GM23248 (cell line): ENCODE measurements around the gene PCDHB9. TPM values are rescaled to one million over a fixed set of nuclear protein-coding genes. Genes with fewer than 3 reads are reported as not detected.
A peak's percentile ranks its signal among the peaks of the same experiment; 100 is the strongest.
"Not testable (repeated sequence)": the region's sequence is repeated elsewhere in the genome, so short reads cannot be mapped to it uniquely, and the experiment has no call there.

Experiments
- DNase-seq: peaks from one replicate; pipeline ENCODE4 v3.0.0-alpha.2; 2015
- H2AFZ ChIP-seq: fragments of 200-600 bp; sonication (generic); 2 replicates; pipeline ENCODE4 v1.6.1; 2016; ENCODE audit warnings: antibody characterized with exemption
- H3F3A ChIP-seq: fragments of 200-600 bp; sonication (generic); 2 replicates; pipeline ENCODE4 v1.6.1; 2016; ENCODE audit warnings: mild to moderate bottlenecking, antibody characterized with exemption, mixed run types; ENCODE audit not compliant: insufficient read depth
- H3K27ac ChIP-seq: fragments of 200-600 bp; sonication (generic); 2 replicates; pipeline ENCODE4 v1.5.1; 2016; ENCODE audit warnings: mild to moderate bottlenecking
- H3K27me3 ChIP-seq: fragments of 200-600 bp; sonication (generic); replicated peaks from 2 replicates; pipeline ENCODE4 v1.6.1; 2016; ENCODE audit warnings: mild to moderate bottlenecking; ENCODE audit not compliant: insufficient read depth
- H3K36me3 ChIP-seq: fragments of 200-600 bp; sonication (generic); 2 replicates; pipeline ENCODE4 v1.6.1; 2016; ENCODE audit warnings: low read depth, mild to moderate bottlenecking
- H3K4me1 ChIP-seq: fragments of 200-600 bp; sonication (generic); 2 replicates; pipeline ENCODE4 v1.6.1; 2016; ENCODE audit warnings: mild to moderate bottlenecking; ENCODE audit not compliant: insufficient read depth
- H3K4me2 ChIP-seq: fragments of 200-600 bp; sonication (generic); one replicate; pipeline ENCODE4 v1.6.1; 2016; ENCODE audit warnings: mild to moderate bottlenecking; ENCODE audit not compliant: unreplicated experiment
- H3K4me3 ChIP-seq: fragments of 200-600 bp; sonication (generic); 2 replicates; pipeline ENCODE4 v1.5.1; 2016; ENCODE audit warnings: mild to moderate bottlenecking
- H3K79me2 ChIP-seq: fragments of 200-600 bp; sonication (generic); 2 replicates; pipeline ENCODE4 v1.6.1; 2016; ENCODE audit warnings: mild to moderate bottlenecking; ENCODE audit not compliant: insufficient read depth
- H3K9ac ChIP-seq: fragments of 200-600 bp; sonication (generic); 2 replicates; pipeline ENCODE4 v1.6.1; 2016; ENCODE audit warnings: mild to moderate bottlenecking
- H3K9me2 ChIP-seq: fragments of 200-600 bp; sonication (generic); 2 replicates; pipeline ENCODE4 v1.6.1; 2016; ENCODE audit warnings: mixed run types, mild to moderate bottlenecking, moderate library complexity; ENCODE audit not compliant: insufficient read depth
- H3K9me3 ChIP-seq: fragments of 200-600 bp; sonication (generic); one replicate; pipeline ENCODE4 v1.6.1; 2017; ENCODE audit warnings: low read depth
- H4K20me1 ChIP-seq: fragments of 200-600 bp; sonication (generic); 2 replicates; pipeline ENCODE4 v1.6.0; 2016; ENCODE audit not compliant: insufficient read depth
- EZH2 ChIP-seq: fragments of 200-600 bp; sonication (generic); IDR thresholded peaks from 2 replicates; pipeline ENCODE4 v1.6.1; 2018; ENCODE audit warnings: antibody characterized with exemption, mild to moderate bottlenecking; ENCODE audit not compliant: insufficient read depth, poor library complexity, severe bottlenecking
- EZH2phosphoT487 ChIP-seq: fragments of 200-600 bp; sonication (generic); IDR thresholded peaks from 2 replicates; pipeline ENCODE4 v1.6.1; 2018; ENCODE audit warnings: antibody characterized with exemption, moderate library complexity, mild to moderate bottlenecking, low read depth; ENCODE audit not compliant: insufficient read depth
- WGBS, 2 experiments: methylation state at CpG; one replicate each; pipeline ENCODE4 v1.1.6; 2015 to 2017; ENCODE audit warnings: low lambda C conversion rate in 2 of 2, low coverage in 1 of 2; ENCODE audit errors: missing lambda C conversion rate in 2 of 2; 5-methylcytosine and 5-hydroxymethylcytosine counted together
- in situ Hi-C: fragments of 300-500 bp; cut with MboI; formaldehyde crosslinking; loops from 2 replicates; pipeline ENCODE4 v1.15.0; 2020
- polyA plus RNA-seq: library from polyadenylated mRNA; unstranded; fragments of >200 nt; fragmentation: Nextera tagmentation; extraction: Ambion mirVana; gene quantifications from 2 replicates; pipeline ENCODE4 v1.2.1, GENCODE V29; 2016
- total RNA-seq: library from RNA; depleted of rRNA; stranded (reverse); fragments of >200 nt; shearing (Covaris generic); gene quantifications from 2 replicates; pipeline ENCODE4 v1.2.3, GENCODE V29; 2014

Gene PCDHB9
- total and polyA plus RNA-seq, 2 experiments from 2014 or later = 1.3 to 2.5 TPM

DNA sequence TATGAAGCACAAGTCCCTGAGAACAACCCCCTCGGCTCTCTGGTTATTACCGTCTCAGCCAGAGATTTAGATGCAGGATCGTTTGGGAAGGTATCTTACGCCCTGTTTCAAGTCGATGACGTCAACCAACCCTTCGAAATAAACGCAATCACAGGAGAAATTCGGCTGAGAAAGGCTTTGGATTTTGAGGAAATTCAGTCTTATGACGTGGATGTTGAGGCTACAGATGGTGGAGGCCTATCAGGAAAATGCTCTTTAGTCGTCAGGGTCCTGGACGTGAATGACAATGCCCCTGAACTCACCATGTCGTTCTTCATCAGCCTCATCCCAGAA lies 36.0 kb upstream of the PCDHB9 start:
- no peaks in the 10 kb centered on the region for H3K79me2 ChIP-seq
- no peaks in the 10 kb centered on the region for H3K27me3 ChIP-seq
- TF ChIP-seq EZH2 (no peak), EZH2phosphoT487 (no peak)
- no peak for DNase-seq
- no peaks in the 10 kb centered on the region for H3K9me2 ChIP-seq
- H3K27ac ChIP-seq = no peak overlapping the region
- H3K9ac ChIP-seq = no peak overlapping the region
- H3F3A ChIP-seq = no peaks in the 10 kb centered on the region
- in situ Hi-C loops = no loop called here
- H4K20me1 ChIP-seq = no peaks in the 10 kb centered on the region
- no peaks in the 10 kb centered on the region for H3K4me1 ChIP-seq
- no peak overlapping the region for H2AFZ ChIP-seq
- no peak overlapping the region for H3K4me2 ChIP-seq
- 19 to 28% methylated on average over 13 of the region's 13 CpGs for WGBS, 2 experiments
- H3K9me3 ChIP-seq = no peaks in the 10 kb centered on the region
- no peak overlapping the region for H3K4me3 ChIP-seq
- no peaks in the 10 kb centered on the region for H3K36me3 ChIP-seq

DNA sequence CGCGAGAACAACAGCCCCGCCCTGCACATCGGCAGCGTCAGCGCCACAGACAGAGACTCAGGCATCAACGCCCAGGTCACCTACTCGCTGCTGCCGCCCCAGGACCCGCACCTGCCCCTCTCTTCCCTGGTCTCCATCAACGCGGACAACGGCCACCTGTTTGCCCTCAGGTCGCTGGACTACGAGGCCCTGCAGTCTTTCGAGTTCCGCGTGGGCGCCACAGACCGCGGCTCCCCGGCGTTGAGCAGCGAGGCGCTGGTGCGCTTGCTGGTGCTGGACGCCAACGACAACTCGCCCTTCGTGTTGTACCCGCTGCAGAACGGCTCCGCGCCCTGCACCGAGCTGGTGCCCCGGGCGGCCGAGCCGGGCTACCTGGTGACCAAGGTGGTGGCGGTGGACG lies 35.3 kb upstream of the PCDHB9 start:
- 44 to 47% methylated on average over 33 to 39 of the region's 41 CpGs for WGBS, 2 experiments
- H3K4me2 ChIP-seq, H2AFZ ChIP-seq, H3K4me3 ChIP-seq, H3K27ac ChIP-seq, H3K79me2 ChIP-seq, H3K27me3 ChIP-seq, H3K9ac ChIP-seq, H3K36me3 ChIP-seq, H3K9me2 ChIP-seq, DNase-seq, H3F3A ChIP-seq, H3K4me1 ChIP-seq, H4K20me1 ChIP-seq, in situ Hi-C loops, H3K9me3 ChIP-seq: not testable (repeated sequence)

DNA sequence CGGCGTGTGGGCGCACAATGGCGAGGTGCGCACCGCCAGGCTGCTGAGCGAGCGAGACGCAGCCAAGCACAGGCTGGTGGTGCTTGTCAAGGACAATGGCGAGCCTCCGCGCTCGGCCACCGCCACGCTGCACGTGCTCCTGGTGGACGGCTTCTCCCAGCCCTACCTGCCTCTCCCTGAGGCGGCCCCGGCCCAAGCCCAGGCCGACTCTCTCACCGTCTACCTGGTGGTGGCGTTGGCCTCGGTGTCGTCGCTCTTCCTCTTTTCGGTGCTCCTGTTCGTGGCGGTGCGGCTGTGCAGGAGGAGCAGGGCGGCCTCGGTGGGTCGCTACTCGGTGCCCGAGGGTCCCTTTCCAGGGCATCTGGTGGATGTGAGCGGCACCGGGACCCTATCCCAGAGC lies 34.9 kb upstream of the PCDHB9 start:
- H3K36me3 ChIP-seq, H3K4me1 ChIP-seq, H3K79me2 ChIP-seq, H3K9me2 ChIP-seq, H2AFZ ChIP-seq, in situ Hi-C loops, H3K4me3 ChIP-seq, H3K9me3 ChIP-seq, H3K27me3 ChIP-seq, H3K27ac ChIP-seq, H4K20me1 ChIP-seq, H3K4me2 ChIP-seq, H3F3A ChIP-seq, DNase-seq, H3K9ac ChIP-seq: not testable (repeated sequence)
- 28 to 31% methylated on average over 21 to 27 of the region's 36 CpGs for WGBS, 2 experiments

DNA sequence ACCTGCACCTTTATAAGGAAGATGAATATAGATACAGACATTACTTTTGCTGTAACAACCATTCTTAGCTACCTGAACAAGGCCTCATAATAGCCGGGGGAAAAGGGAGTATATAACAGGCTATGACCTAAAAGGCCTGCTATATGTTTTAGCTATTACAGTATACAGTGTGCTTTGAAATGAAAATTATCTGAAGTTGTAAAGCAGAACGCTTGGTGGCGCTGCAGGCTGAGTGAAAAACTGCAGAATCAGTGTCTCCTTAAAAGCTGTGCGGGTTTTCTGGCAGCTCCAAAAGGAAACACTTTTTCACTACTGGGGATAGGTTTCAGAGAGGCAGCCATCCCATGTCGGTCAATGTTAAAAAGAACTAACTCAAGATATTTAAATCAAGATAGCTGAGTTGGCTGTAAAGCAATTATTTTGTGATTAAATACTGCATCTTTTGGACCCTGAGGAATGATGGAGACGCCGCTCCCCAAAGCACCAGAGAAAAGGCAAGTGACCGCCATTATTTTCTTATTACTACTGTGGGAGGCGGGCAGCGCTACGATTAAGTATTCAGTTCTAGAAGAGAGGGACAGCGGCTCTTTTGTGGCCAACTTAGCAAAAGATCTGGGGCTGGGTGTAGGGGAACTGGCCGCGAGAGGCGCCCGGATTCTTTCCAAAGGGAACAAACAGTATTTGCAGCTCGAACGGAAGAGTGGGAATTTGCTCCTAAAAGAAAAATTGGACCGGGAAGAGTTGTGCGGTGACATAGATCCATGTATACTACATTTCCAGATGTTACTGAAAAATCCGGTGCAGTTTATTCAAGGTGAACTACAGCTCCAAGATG lies 31.2 kb upstream of the PCDHB9 start:
- H2AFZ ChIP-seq = no peak overlapping the region
- H3K79me2 ChIP-seq = no peaks in the 10 kb centered on the region
- no peaks in the 10 kb centered on the region for H3F3A ChIP-seq
- DNase-seq = peak; percentile 23
- no peak overlapping the region for H3K9ac ChIP-seq
- H3K4me2 ChIP-seq = no peak overlapping the region
- H3K4me1 ChIP-seq = no peaks in the 10 kb centered on the region
- 0 out of 2 replicates have a peak, but pooled peaks cover 4% of the 10 kb centered on the region for H3K27me3 ChIP-seq
- H3K9me3 ChIP-seq = no peaks in the 10 kb centered on the region
- H3K27ac ChIP-seq = no peak overlapping the region
- WGBS, 2 experiments = 18% methylated on average over 21 of the region's 21 CpGs
- in situ Hi-C loops = no loop called here
- no peak for TF ChIP-seq EZH2
- no peak for TF ChIP-seq EZH2phosphoT487
- no peak overlapping the region for H3K4me3 ChIP-seq
- H3K36me3 ChIP-seq = no peaks in the 10 kb centered on the region
- no peaks in the 10 kb centered on the region for H3K9me2 ChIP-seq
- H4K20me1 ChIP-seq = no peaks in the 10 kb centered on the region

DNA sequence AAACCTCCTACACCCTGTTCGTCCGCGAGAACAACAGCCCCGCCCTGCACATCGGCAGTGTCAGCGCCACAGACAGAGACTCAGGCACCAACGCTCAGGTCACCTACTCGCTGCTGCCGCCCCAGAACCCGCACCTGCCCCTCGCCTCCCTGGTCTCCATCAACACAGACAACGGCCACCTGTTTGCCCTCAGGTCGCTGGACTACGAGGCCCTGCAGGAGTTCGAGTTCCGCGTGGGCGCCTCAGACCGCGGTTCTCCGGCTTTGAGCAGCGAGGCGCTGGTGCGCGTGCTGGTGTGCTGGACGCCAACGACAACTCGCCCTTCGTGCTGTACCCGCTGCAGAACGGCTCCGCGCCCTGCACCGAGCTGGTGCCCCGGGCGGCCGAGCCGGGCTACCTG lies 29.6 kb upstream of the PCDHB9 start:
- H3K4me2 ChIP-seq, H3K4me3 ChIP-seq, H3K9ac ChIP-seq, H3F3A ChIP-seq, H4K20me1 ChIP-seq, H3K36me3 ChIP-seq, H3K79me2 ChIP-seq, H3K27ac ChIP-seq, H2AFZ ChIP-seq, H3K27me3 ChIP-seq, in situ Hi-C loops, H3K4me1 ChIP-seq, H3K9me3 ChIP-seq, H3K9me2 ChIP-seq, DNase-seq: not testable (repeated sequence)
- 46 to 52% methylated on average over 38 of the region's 38 CpGs for WGBS, 2 experiments

DNA sequence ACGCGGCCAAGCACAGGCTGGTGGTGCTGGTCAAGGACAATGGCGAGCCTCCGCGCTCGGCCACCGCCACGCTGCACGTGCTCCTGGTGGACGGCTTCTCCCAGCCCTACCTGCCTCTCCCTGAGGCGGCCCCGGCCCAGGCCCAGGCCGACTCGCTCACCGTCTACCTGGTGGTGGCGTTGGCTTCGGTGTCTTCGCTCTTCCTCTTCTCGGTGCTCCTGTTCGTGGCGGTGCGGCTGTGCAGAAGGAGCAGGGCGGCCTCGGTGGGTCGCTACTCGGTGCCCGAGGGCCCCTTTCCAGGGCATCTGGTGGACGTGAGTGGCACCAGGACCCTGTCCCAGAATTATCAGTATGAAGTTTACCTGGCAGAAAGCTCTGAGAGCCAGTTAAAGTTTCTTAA lies 29.1 kb upstream of the PCDHB9 start:
- WGBS, 2 experiments = 26 to 27% methylated on average over 17 to 26 of the region's 28 CpGs
- H3K4me3 ChIP-seq, H3K27me3 ChIP-seq, H3K9ac ChIP-seq, H3K9me3 ChIP-seq, H3K36me3 ChIP-seq, in situ Hi-C loops, H3K4me2 ChIP-seq, H4K20me1 ChIP-seq, H3F3A ChIP-seq, H2AFZ ChIP-seq, H3K4me1 ChIP-seq, H3K9me2 ChIP-seq, H3K27ac ChIP-seq, DNase-seq, H3K79me2 ChIP-seq: not testable (repeated sequence)
